Measurements from ENCODE around the gene HHAT.

DNA sequence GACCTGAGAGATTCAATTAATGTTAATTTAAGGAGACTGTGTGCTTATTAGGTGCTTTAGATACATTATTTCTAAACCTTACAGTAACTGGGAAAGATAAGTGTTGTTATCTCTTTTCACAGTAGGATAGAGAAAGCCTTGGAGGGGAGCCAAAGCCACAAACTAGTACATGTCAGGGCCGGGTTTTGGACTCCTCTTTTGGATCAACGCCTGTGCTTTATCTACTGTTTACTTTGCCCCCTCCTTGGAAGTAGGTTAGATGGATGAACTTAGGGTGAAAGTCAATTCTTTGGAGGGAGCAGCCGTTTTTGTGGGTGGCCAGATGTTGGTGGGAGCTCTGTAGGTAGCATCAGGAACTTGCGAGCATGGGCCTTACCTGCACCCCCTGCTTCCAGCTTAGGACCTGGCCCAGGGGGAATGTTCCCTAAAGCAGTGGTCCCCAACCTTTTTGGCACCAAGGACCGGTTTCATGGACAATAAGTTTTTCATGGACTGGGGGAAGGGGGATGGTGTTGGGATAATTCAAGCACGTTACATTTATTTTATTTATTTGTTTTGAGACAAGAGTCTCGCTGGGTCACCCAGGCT lies 1.7 kb downstream of the HHAT start:
- TF ChIP-seq, protein P1, sequence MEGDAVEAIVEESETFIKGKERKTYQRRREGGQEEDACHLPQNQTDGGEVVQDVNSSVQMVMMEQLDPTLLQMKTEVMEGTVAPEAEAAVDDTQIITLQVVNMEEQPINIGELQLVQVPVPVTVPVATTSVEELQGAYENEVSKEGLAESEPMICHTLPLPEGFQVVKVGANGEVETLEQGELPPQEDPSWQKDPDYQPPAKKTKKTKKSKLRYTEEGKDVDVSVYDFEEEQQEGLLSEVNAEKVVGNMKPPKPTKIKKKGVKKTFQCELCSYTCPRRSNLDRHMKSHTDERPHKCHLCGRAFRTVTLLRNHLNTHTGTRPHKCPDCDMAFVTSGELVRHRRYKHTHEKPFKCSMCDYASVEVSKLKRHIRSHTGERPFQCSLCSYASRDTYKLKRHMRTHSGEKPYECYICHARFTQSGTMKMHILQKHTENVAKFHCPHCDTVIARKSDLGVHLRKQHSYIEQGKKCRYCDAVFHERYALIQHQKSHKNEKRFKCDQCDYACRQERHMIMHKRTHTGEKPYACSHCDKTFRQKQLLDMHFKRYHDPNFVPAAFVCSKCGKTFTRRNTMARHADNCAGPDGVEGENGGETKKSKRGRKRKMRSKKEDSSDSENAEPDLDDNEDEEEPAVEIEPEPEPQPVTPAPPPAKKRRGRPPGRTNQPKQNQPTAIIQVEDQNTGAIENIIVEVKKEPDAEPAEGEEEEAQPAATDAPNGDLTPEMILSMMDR (IDR thresholded peaks at IDR 0.05; ENCODE audit: insufficient read depth, low read depth, low read length) = no peak
- TF ChIP-seq EZH2 (IDR thresholded peaks at IDR 0.05; ENCODE audit: insufficient read depth, low read length) = no peak
